Embryonic facial prominence (tissue), 1 donor: ENCODE results near the gene EFCAB7.

Experiments used
- DNase-seq: peaks from one replicate; pipeline ENCODE4 v3.0.0-alpha.2; 2016; ENCODE audit errors: extremely low spot score

Gene EFCAB7

DNA sequence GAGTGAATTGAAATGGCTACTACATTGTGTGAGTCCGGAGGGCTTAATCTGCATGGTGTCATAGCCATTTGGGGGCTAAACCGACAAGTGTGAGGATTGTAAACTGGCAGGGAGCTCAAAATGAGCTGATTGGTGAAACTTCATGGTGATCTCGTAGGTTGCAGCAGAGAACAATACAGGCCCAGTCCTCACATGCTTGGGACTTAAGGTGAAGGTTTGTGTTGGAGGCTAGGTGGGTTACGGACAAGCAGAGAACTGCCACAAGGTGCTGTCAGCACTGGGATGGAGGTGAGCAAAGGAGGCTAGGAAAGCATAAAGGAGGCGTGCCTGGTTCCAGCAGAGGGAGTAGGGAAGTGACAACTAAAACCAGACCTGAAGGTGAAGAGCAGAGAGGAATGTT lies 79.3 kb downstream of the EFCAB7 start:
- no peak for DNase-seq

DNA sequence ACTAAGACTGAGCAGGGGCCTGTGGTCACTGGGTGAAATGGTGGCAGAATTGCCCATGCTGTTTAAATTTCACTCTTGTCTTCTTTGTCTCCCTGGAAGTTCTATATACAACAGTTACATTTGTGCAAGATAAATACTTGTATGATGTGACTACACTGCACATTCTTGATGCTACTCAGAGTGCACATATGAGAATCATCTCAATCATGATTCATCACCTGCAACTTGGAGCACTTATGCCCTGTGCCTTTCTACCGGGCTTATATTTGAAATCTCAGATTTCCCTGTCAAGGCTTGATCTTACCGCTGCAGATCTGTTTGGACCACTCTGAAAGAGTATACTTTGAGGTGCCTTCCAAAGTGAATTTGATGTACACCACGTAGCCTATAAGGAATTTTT lies 80.5 kb downstream of the EFCAB7 start:
- no peak for DNase-seq

DNA sequence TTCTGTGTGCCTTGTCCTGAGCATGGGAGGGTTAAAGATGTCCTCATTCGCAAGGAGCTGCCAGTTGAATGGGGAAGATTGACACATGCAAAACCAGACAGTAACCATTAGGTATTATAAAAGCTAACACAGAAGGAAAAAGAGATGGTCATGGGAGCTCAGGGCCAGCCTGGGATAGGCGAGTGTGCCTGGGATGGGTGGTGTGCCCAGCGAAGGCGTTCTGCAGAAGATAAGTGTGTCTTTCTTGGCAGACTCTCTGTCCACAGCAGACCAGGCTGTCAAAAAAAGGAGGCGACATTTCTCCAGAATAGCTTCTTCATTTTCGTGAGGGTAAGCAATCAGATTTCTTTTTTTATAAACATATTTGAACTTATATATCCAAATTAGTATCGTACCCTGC lies 84.0 kb downstream of the EFCAB7 start:
- DNase-seq, result no peak

DNA sequence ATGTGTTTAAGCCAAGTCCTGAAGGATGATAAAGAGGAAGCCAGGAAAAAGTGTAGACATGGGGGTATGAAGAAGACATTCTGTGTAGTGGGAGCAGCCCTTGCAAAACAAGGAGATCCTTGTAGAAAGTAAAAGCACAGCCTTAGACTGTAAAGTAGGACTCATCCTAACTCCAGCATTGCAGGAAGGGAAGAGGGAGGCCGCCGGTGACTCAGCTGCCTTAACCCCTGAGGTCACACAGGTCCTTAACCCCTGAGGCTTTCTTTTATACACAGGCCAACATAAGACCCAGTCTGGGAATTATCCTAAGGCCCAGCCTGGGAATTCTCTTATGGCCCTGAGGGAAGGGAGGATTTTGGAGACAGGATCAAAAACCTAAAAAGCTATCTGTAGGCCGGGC lies 87.9 kb downstream of the EFCAB7 start:
- DNase-seq, result no peak

DNA sequence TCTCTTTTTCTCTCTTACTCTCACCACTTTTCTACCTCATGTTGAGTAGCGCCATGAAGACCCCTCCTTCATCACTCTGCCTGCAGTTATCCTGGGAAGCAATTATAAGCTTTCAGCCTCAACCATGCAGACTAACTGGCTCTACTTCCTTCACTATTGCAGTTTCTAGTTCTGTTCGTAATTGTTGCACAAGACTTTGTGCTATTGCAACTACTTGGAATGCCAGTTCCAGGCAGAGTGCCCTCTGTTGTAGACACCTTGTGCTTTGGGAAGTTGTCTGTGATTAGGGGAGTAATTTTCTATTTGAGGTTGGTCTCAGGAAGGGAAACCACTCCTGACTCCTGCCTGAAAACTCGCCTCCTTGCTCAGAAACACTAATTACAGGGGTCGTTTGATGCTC lies 89.2 kb downstream of the EFCAB7 start:
- DNase-seq, result no peak

DNA sequence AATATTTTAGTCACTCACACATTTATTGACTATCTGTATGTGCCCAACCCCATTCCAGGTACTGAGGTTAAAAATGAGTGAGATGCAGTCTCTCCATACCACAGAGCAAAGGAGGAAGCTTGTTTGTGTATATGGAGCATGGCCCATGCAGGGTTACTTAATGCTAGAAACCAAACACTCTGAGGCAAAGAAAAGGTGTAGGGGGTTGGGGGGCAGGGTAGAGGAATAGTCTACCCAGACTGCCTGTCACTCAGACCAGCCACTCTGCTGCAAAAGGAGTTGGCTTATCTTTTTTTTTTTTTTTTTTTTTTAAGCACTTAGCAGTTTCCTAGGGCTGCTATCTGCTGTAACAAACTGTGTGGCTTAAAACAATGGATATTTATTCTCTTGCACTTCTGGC lies 89.6 kb downstream of the EFCAB7 start:
- DNase-seq, result no peak

DNA sequence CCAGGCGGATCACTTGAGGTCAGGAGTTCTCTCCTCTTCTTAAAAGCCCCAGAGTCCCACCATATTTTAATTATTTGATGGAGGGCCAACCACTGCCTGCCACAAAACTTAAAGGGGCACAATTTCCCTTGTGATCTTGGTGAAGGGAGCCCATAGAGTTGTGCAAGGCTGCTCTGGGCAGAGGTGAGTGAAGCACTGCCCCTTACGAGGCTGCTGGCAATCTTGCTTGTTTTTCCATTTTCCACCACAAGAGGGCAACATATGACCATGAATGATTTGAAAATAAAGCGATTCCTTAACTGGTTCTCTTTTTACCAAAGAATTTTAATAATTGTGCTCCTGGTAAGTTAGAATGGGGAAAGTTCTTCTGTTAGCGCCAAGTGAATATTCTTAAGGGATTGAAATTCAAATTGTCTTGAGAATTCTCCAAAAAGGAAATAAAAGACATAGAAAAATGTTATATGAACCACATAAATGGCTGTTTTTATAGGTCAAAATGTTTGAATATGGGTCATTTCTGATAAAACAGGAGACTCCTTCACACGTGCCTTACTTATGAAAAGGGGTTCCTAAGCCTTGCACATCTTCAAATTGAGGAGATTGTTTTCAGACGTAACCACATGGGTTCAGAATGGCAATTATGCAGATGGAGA lies 92.6 kb downstream of the EFCAB7 start:
- no peak for DNase-seq

DNA sequence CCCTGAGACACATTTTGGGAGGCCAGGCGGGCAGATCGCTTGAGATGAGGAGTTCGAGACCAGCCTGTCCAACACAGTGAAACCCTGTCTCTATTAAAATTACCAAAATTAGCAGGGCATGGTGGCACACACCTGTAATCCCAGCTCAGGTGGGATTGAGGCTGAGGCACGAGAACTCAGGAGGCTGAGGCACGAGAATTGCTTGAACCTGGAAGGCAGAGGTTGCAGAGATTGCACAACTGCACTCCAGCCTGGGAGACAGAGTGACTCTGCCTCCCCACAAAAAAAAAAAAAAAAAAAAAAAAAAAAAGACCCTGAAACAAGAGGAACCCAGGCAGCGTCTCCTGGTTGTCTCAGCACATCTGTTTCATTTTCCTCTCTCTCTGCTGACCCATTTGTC lies 94.1 kb downstream of the EFCAB7 start:
- no peak for DNase-seq

DNA sequence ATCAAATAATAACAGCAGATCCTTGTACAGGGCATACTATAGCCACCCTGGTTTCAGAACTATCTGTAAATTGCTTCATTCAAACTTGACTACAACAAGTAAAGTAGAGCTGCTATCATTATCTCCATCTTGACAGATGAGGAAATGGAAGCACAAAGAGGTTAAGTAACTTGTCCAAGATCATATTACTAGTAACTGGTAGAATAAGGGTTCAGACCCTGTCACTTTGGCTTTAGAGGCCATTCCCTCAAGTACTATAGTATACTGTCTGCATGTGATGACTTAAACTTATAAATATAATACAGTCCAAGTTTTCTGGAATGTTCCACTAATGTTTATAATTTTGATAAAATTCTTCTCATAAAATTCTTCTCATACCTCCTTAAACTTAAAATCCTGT lies 94.7 kb downstream of the EFCAB7 start:
- no peak for DNase-seq

DNA sequence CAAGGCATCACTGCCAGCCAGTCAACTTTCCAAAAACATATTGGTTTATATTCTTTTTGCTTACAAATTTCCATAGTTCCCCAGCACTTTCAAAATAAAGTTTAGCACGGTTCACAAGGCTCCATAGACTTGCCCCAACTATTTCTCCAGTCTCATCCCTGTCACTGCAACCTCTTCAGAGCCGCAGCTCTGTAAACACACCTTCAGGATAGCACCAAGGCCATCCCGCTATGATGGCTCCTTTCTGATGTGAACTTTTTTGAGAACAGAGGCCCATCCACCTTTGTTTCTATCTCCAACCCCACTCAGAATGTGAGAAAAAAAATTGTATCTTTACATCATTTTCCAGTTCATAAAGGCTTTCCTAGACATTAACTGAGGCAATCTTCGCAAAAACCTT lies 96.2 kb downstream of the EFCAB7 start:
- DNase-seq, result no peak

DNA sequence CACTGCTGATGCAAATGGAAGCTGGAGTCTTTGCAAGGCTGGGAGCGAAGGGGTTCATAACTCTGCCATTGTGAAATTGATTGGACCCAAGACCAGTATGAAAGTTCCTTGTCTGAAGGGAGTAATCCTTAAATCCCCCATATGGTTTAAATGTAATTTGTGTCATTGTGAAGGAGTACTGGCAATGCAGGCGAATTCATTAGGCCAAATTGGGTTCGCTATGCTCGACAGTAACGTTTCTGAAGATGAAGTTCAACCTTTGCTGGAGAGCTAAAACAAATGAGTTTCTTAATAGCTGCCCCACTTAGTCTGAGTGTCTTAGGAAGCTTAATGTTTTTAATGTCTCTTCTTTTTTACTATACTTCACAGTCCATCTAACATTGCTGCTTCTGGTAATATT lies 97.3 kb downstream of the EFCAB7 start:
- no peak for DNase-seq

DNA sequence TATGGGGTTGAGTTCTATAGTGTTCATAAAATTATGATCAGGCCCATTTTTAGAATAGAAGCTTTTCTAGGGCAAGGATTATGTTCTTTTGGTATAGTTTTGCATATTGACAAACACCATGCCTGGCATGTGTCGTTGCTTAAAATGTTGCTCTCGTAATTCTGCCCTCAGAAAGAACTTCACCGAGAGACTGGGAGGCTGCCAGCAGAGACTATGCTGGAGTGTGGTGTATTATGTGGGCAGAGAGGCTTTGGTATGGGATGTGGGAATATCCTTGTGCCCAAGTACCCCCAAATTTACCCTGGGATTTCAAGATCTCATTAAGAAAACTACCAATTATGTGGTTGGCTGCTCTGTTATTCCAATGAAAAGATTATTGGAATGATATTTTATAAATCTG lies 97.8 kb downstream of the EFCAB7 start:
- DNase-seq, result no peak

DNA sequence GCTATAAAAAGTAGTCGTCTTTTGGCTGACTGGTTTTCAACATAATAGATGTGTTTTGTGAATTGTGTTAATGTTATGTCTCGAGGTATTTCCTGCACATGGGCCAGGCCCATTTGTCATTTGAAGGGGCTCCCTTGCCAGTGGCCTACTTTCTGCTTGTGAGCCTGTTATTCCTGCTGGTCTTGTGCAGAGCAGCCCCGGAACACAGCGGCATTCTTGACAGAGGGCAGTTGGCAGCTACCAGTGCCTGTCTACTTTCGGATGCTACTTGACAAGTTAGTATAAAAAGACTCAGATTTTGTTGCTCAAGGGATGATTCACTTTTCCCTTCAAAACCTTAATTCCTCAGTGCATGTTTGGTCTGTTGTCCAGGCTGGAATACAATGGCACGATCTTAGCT lies 98.4 kb downstream of the EFCAB7 start:
- no peak for DNase-seq
